Measurements from ENCODE around the gene PIK3C3. TPM values are rescaled to one million over a fixed set of nuclear protein-coding genes. Genes with fewer than 3 reads are reported as not detected.

PIK3C3 gene
- total RNA-seq, 1 experiment from 2014 or later, result 50.8 TPM

DNA sequence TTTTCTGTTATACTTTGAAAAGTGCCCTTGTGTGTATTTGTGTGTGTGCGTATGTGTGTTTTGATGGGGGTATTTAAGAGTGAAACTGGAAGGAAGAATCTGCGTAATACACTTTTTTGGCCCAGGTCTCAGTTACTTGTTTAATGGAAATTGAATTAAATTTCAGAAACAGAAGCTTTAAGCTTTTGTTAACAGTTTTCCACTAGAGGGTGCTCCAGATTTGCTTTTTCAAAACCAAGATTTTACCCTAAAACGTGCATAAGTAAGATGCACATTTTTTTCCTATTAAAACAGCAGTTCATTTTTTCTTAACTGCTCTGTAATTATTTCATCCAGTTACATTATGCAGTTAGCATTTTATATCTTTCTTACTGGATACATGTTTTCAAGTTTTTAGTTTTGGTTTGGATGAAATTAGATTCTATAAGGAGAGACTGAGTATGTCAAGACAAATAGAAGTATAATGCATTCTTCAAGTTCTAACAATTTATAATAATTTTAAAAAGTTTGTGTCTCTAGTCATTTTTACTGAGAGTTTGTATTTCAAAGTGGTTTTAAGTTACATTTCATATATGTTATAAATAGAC lies 97.2 kb downstream of the PIK3C3 start:
- Histone ChIP-seq H3K27me3 (replicated peaks; ENCODE audit: insufficient read depth, low read depth, low read length, poor library complexity) (no peaks in the 10 kb centered on the region), H3K9me3 (ENCODE audit: low read depth, low read length, poor library complexity, severe bottlenecking) (no peaks in the 10 kb centered on the region), H3K4me3 (ENCODE audit: low read depth, low read length, poor library complexity, severe bottlenecking) (no peak overlapping the region), H3K27ac (ENCODE audit: low read depth, low read length, poor library complexity, severe bottlenecking) (peak overlapping the region; percentile 44), H3K4me1 (ENCODE audit: insufficient read depth, low read length, poor library complexity, severe bottlenecking) (peaks cover 7% of the 10 kb centered on the region), H3K36me3 (ENCODE audit: insufficient read depth, low read length, poor library complexity, severe bottlenecking) (no peaks in the 10 kb centered on the region)
- ChIA-PET CTCF (interaction anchor here (1.1 kb wide), 1 partner anchor 220 kb away, joined by 3 read pairs; no protein-coding TSS in a partner anchor), POLR2A (ENCODE audit: low non-redundant PET) (no interaction called here)
- BruUV-seq (replicated peaks), result no TSS peak
- TF ChIP-seq, protein P1, sequence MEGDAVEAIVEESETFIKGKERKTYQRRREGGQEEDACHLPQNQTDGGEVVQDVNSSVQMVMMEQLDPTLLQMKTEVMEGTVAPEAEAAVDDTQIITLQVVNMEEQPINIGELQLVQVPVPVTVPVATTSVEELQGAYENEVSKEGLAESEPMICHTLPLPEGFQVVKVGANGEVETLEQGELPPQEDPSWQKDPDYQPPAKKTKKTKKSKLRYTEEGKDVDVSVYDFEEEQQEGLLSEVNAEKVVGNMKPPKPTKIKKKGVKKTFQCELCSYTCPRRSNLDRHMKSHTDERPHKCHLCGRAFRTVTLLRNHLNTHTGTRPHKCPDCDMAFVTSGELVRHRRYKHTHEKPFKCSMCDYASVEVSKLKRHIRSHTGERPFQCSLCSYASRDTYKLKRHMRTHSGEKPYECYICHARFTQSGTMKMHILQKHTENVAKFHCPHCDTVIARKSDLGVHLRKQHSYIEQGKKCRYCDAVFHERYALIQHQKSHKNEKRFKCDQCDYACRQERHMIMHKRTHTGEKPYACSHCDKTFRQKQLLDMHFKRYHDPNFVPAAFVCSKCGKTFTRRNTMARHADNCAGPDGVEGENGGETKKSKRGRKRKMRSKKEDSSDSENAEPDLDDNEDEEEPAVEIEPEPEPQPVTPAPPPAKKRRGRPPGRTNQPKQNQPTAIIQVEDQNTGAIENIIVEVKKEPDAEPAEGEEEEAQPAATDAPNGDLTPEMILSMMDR (conservative IDR thresholded peaks at IDR 0.05; ENCODE audit: low read depth, low read length), result peak; percentile 50
- TF ChIP-seq EZH2 (IDR thresholded peaks at IDR 0.05; ENCODE audit: borderline replicate concordance, low read depth, low read length, poor library complexity, severe bottlenecking), result no peak
- DNase-seq (ENCODE audit: low spot score), result peak; percentile 28
- intact Hi-C loops (cut with micrococcal nuclease; ENCODE audit: unreplicated experiment), result loop anchor here (2.0 to 10.0 kb wide), 6 partner anchors 225 to 1535 kb away; no protein-coding TSS in a partner anchor

DNA sequence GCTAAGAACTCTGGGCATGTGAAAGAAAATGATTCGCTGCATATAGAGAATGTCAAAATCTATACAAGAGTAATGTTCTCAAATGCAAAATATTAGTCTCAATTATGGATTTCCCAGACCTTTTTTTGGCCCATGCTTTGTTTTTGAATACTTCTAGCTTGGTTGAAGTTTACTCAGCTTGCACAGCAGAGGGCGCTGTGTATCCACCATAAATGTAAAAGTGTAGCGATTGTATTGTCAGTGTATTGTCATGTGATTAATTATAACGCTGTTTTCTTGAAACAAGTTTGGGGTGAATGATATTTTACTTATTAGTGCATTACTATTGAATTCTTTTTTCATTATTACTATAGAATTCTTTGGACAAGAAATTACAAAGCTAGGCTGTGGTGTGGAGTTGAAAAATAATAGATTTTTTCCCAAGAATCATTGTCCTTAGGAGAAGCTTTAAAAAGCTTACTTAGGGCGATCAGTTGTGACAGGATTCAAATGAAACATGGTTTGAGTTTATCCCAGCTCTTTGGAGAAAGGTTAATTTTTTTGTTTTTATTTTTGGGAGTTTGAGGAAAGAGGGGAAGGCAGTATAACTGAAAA lies 98.3 kb downstream of the PIK3C3 start:
- intact Hi-C loops (cut with micrococcal nuclease; ENCODE audit: unreplicated experiment), result loop anchor here (1.0 to 10.0 kb wide), 8 partner anchors 61 to 1534 kb away; no protein-coding TSS in a partner anchor
- no TSS peak for BruUV-seq (replicated peaks)
- Histone ChIP-seq H3K9me3 (ENCODE audit: low read depth, low read length, poor library complexity, severe bottlenecking) (no peaks in the 10 kb centered on the region), H3K36me3 (ENCODE audit: insufficient read depth, low read length, poor library complexity, severe bottlenecking) (no peaks in the 10 kb centered on the region), H3K4me1 (ENCODE audit: insufficient read depth, low read length, poor library complexity, severe bottlenecking) (peaks cover 7% of the 10 kb centered on the region), H3K27me3 (replicated peaks; ENCODE audit: insufficient read depth, low read depth, low read length, poor library complexity) (no peaks in the 10 kb centered on the region), H3K4me3 (ENCODE audit: low read depth, low read length, poor library complexity, severe bottlenecking) (no peak overlapping the region), H3K27ac (ENCODE audit: low read depth, low read length, poor library complexity, severe bottlenecking) (peak overlapping the region; percentile 51)
- POLR2A ChIA-PET (ENCODE audit: low non-redundant PET), result no interaction called here
- CTCF ChIA-PET, result interaction anchor here (1.0 to 1.3 kb wide), 6 partner anchors 57 to 1534 kb away, joined by 3 to 5 read pairs (median 3); no protein-coding TSS in a partner anchor
- peak; percentile 70 for DNase-seq (ENCODE audit: low spot score)
- TF ChIP-seq, protein P1 (conservative IDR thresholded peaks at IDR 0.05; ENCODE audit: low read depth, low read length), result peak; percentile 89
- TF ChIP-seq EZH2 (IDR thresholded peaks at IDR 0.05; ENCODE audit: borderline replicate concordance, low read depth, low read length, poor library complexity, severe bottlenecking), result no peak

DNA sequence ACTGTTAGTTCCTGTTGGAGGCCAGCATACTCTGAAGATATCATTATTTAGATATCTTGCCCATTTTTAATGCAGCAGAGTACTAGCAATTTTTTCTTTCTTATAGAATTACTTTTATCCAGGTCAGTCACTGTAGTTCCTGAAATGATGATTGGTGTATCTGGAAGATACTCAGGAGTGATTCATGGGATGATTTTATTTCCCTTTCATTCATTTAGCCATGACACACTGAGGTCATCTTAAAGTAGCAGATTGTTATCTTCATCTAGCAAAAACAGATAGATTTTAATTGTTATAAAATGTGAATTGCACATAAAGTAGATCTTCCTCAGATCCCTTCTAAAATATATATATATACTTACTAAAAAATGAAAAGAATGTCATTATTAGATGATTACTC lies 109.1 kb downstream of the PIK3C3 start:
- Histone ChIP-seq H3K9me3 (ENCODE audit: low read depth, low read length, poor library complexity, severe bottlenecking) (no peaks in the 10 kb centered on the region), H3K36me3 (ENCODE audit: insufficient read depth, low read length, poor library complexity, severe bottlenecking) (no peaks in the 10 kb centered on the region), H3K27ac (ENCODE audit: low read depth, low read length, poor library complexity, severe bottlenecking) (no peak overlapping the region), H3K4me3 (ENCODE audit: low read depth, low read length, poor library complexity, severe bottlenecking) (no peak overlapping the region), H3K4me1 (ENCODE audit: insufficient read depth, low read length, poor library complexity, severe bottlenecking) (no peaks in the 10 kb centered on the region), H3K27me3 (replicated peaks; ENCODE audit: insufficient read depth, low read depth, low read length, poor library complexity) (no peaks in the 10 kb centered on the region)
- ChIA-PET CTCF (no interaction called here), POLR2A (ENCODE audit: low non-redundant PET) (no interaction called here)
- TF ChIP-seq, protein P1 (conservative IDR thresholded peaks at IDR 0.05; ENCODE audit: low read depth, low read length), result no peak
- no peak for TF ChIP-seq EZH2 (IDR thresholded peaks at IDR 0.05; ENCODE audit: borderline replicate concordance, low read depth, low read length, poor library complexity, severe bottlenecking)
- no TSS peak for BruUV-seq (replicated peaks)
- intact Hi-C loops (cut with micrococcal nuclease; ENCODE audit: unreplicated experiment), result no loop called here
- no peak for DNase-seq (ENCODE audit: low spot score)

Data from A673 (cell line).